ENCODE measurements around the gene SRBD1.

Gene SRBD1

GRCh38 chr2:45586600-45586999 lies 24.5 kb downstream of the SRBD1 start:
- Histone ChIP-seq H2AFZ (ENCODE audit: low read depth, low read length) (no peak overlapping the region), H2BK5ac (ENCODE audit: low read depth, low read length, poor library complexity, severe bottlenecking) (no peak overlapping the region), H3K9me3 (ENCODE audit: control insufficient read depth, low read length) (no peaks in the 10 kb centered on the region), H3K23ac (ENCODE audit: low read length in 2 of 2) (no peak overlapping the region), H3K9ac (ENCODE audit: low read length) (no peak overlapping the region), H3K4ac (ENCODE audit: low read depth in 1 of 2, low read length in 2 of 2) (no peak overlapping the region), H3K14ac (ENCODE audit: low read length in 2 of 2) (no peak overlapping the region), H2BK12ac (ENCODE audit: low read length in 2 of 2) (no peak overlapping the region), H3K4me2 (ENCODE audit: low read length, poor library complexity, severe bottlenecking) (no peak overlapping the region), H4K8ac (ENCODE audit: low read length) (no peak overlapping the region), H3K79me1 (replicated peaks; ENCODE audit: low read length, poor library complexity, severe bottlenecking) (peaks cover 7% of the 10 kb centered on the region), H3K27ac (ENCODE audit: low read length, poor library complexity, severe bottlenecking) (no peak overlapping the region), H2BK120ac (ENCODE audit: low read depth, low read length) (no peak overlapping the region), H2BK15ac (ENCODE audit: low read depth, poor library complexity, severe bottlenecking) (no peak overlapping the region), H3K4me3 (ENCODE audit: insufficient read depth in 1 of 2, low read depth in 1 of 2, low read length in 2 of 2) (no peak overlapping the region), H3K18ac (ENCODE audit: low read depth in 1 of 2, low read length in 2 of 2) (no peak overlapping the region), H2AK5ac (ENCODE audit: low read length, severe bottlenecking) (no peak overlapping the region), H3K27me3 (ENCODE audit: control insufficient read depth in 1 of 2, insufficient read depth in 1 of 2, low read length in 2 of 2) (no peaks in the 10 kb centered on the region), H3K36me3 (ENCODE audit: control insufficient read depth in 1 of 2, insufficient read depth in 2 of 2, low read depth in 1 of 2, low read length in 2 of 2) (no peaks in the 10 kb centered on the region), H4K91ac (ENCODE audit: low read length) (no peak overlapping the region), H3K4me1 (ENCODE audit: control insufficient read depth, insufficient read depth, low read depth, low read length) (no peaks in the 10 kb centered on the region)
- 100% methylated on average over 1 of the region's 5 CpGs for WGBS
- no peak for DNase-seq

DNA sequence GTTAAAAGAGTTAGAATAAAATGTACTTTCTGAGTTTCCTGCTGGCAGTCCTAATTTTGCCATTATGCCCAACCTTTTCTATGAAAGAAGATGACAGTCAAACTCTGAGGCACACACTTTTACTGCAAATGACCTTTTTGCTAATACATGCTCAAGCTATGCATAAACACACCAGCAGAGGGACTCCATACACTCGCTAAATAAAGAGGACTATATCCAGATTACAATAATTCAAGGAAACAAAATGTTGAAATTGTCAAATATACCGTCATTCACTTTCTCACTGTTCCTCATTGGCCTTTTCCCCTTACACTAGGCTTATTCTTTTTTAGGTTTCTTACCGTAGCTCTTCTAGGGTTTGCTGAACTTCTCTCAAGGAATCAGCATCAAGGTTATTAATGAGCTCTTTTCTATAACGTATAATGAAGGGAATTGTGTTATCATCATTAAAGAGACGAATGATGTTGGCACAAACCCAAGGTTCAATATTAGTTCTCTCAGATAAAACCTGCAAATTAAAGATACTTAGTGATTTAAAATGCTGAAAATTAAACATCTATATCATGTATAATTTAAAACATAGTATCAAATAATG lies 25.7 kb downstream of the SRBD1 start:
- Histone ChIP-seq H3K36me3 (ENCODE audit: control insufficient read depth in 1 of 2, insufficient read depth in 2 of 2, low read depth in 1 of 2, low read length in 2 of 2) (peaks cover 0 to 5% of the 10 kb centered on the region in 2 experiments), H4K91ac (ENCODE audit: low read length) (no peak overlapping the region), H3K9me3 (ENCODE audit: control insufficient read depth, low read length) (no peaks in the 10 kb centered on the region), H3K79me1 (replicated peaks; ENCODE audit: low read length, poor library complexity, severe bottlenecking) (peaks cover 6% of the 10 kb centered on the region), H2AK5ac (ENCODE audit: low read length, severe bottlenecking) (no peak overlapping the region), H3K23ac (ENCODE audit: low read length in 2 of 2) (no peak overlapping the region), H3K18ac (ENCODE audit: low read depth in 1 of 2, low read length in 2 of 2) (no peak overlapping the region), H2BK120ac (ENCODE audit: low read depth, low read length) (no peak overlapping the region), H3K27me3 (ENCODE audit: control insufficient read depth in 1 of 2, insufficient read depth in 1 of 2, low read length in 2 of 2) (no peaks in the 10 kb centered on the region), H3K4me1 (ENCODE audit: control insufficient read depth, insufficient read depth, low read depth, low read length) (no peaks in the 10 kb centered on the region), H3K9ac (ENCODE audit: low read length) (peak overlapping the region; percentile 42), H3K27ac (ENCODE audit: low read length, poor library complexity, severe bottlenecking) (no peak overlapping the region), H2BK12ac (ENCODE audit: low read length in 2 of 2) (no peak overlapping the region), H3K4ac (ENCODE audit: low read depth in 1 of 2, low read length in 2 of 2) (no peak overlapping the region), H3K4me3 (ENCODE audit: insufficient read depth in 1 of 2, low read depth in 1 of 2, low read length in 2 of 2) (no peak overlapping the region), H3K14ac (ENCODE audit: low read length in 2 of 2) (no peak overlapping the region), H3K4me2 (ENCODE audit: low read length, poor library complexity, severe bottlenecking) (no peak overlapping the region), H2BK5ac (ENCODE audit: low read depth, low read length, poor library complexity, severe bottlenecking) (no peak overlapping the region), H2BK15ac (ENCODE audit: low read depth, poor library complexity, severe bottlenecking) (no peak overlapping the region), H4K8ac (ENCODE audit: low read length) (no peak overlapping the region), H2AFZ (ENCODE audit: low read depth, low read length) (no peak overlapping the region)
- WGBS, result 91% methylated on average over 3 of the region's 5 CpGs
- peak; percentile 62 for DNase-seq

DNA sequence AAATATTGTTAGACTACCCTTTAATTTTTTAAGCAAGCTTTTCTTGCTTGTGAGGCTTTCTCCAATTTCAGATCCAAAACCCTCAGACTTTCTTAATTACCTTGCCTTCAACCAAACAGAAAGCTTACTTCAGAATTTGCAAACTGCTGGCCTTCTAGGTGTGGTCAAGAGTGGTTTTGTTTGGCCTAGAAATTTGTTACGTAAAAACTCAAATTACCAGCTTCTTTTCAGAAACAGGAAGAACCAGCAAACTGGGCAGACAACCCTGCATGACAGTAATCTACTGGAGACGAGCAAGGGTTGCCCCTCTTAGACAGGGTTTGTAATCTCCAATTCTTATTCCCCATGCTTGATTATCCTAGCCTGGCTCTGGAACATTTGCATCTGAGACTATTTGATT lies 27.1 kb downstream of the SRBD1 start:
- no peak overlapping the region for H3K9ac ChIP-seq (ENCODE audit: low read length)
- DNase-seq, result no peak
- no peak overlapping the region for H3K4me2 ChIP-seq (ENCODE audit: low read length, poor library complexity, severe bottlenecking)
- H3K9me3 ChIP-seq (ENCODE audit: control insufficient read depth, low read length), result no peaks in the 10 kb centered on the region
- H3K14ac ChIP-seq (ENCODE audit: low read length in 2 of 2), result no peak overlapping the region
- peaks cover 0 to 5% of the 10 kb centered on the region in 2 experiments for H3K36me3 ChIP-seq (ENCODE audit: control insufficient read depth in 1 of 2, insufficient read depth in 2 of 2, low read depth in 1 of 2, low read length in 2 of 2)
- no peak overlapping the region for H2BK120ac ChIP-seq (ENCODE audit: low read depth, low read length)
- no peak overlapping the region for H4K91ac ChIP-seq (ENCODE audit: low read length)
- H4K8ac ChIP-seq (ENCODE audit: low read length), result no peak overlapping the region
- peaks cover 6% of the 10 kb centered on the region for H3K79me1 ChIP-seq (replicated peaks; ENCODE audit: low read length, poor library complexity, severe bottlenecking)
- H2BK12ac ChIP-seq (ENCODE audit: low read length in 2 of 2), result no peak overlapping the region
- 94% methylated on average over 2 of the region's 2 CpGs for WGBS
- H3K23ac ChIP-seq (ENCODE audit: low read length in 2 of 2), result no peak overlapping the region
- no peak overlapping the region for H2AK5ac ChIP-seq (ENCODE audit: low read length, severe bottlenecking)
- no peak overlapping the region for H3K27ac ChIP-seq (ENCODE audit: low read length, poor library complexity, severe bottlenecking)
- H2AFZ ChIP-seq (ENCODE audit: low read depth, low read length), result no peak overlapping the region
- no peaks in the 10 kb centered on the region for H3K4me1 ChIP-seq (ENCODE audit: control insufficient read depth, insufficient read depth, low read depth, low read length)
- H3K4ac ChIP-seq (ENCODE audit: low read depth in 1 of 2, low read length in 2 of 2), result no peak overlapping the region
- no peaks in the 10 kb centered on the region for H3K27me3 ChIP-seq (ENCODE audit: control insufficient read depth in 1 of 2, insufficient read depth in 1 of 2, low read length in 2 of 2)
- no peak overlapping the region for H2BK5ac ChIP-seq (ENCODE audit: low read depth, low read length, poor library complexity, severe bottlenecking)
- no peak overlapping the region for H3K18ac ChIP-seq (ENCODE audit: low read depth in 1 of 2, low read length in 2 of 2)
- H2BK15ac ChIP-seq (ENCODE audit: low read depth, poor library complexity, severe bottlenecking), result no peak overlapping the region
- H3K4me3 ChIP-seq (ENCODE audit: insufficient read depth in 1 of 2, low read depth in 1 of 2, low read length in 2 of 2), result no peak overlapping the region

DNA sequence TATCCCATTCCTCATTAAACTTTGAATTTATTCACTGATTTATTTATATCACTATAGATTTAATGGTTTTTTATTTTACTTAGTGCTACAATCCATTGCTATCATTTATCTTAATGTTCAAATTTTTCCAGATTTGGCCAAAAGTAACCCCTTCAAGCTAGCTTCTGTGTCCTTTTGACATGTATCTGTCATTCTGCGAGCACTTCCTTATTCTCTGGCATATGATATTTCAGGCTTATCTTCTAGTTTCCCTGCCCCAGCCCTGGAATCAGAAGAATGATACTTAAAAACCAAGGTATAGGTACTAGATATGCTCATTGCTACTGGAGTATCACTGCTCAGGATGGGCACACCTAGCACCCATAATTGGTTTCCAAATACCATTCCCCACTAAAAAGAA lies 28.5 kb downstream of the SRBD1 start:
- Histone ChIP-seq H2AFZ (ENCODE audit: low read depth, low read length) (no peak overlapping the region), H3K27me3 (ENCODE audit: control insufficient read depth in 1 of 2, insufficient read depth in 1 of 2, low read length in 2 of 2) (no peaks in the 10 kb centered on the region), H3K79me1 (replicated peaks; ENCODE audit: low read length, poor library complexity, severe bottlenecking) (peaks cover 3% of the 10 kb centered on the region), H3K4me3 (ENCODE audit: insufficient read depth in 1 of 2, low read depth in 1 of 2, low read length in 2 of 2) (no peak overlapping the region), H2BK5ac (ENCODE audit: low read depth, low read length, poor library complexity, severe bottlenecking) (no peak overlapping the region), H2AK5ac (ENCODE audit: low read length, severe bottlenecking) (no peak overlapping the region), H3K4ac (ENCODE audit: low read depth in 1 of 2, low read length in 2 of 2) (no peak overlapping the region), H3K18ac (ENCODE audit: low read depth in 1 of 2, low read length in 2 of 2) (no peak overlapping the region), H4K91ac (ENCODE audit: low read length) (no peak overlapping the region), H4K8ac (ENCODE audit: low read length) (no peak overlapping the region), H3K23ac (ENCODE audit: low read length in 2 of 2) (no peak overlapping the region), H3K27ac (ENCODE audit: low read length, poor library complexity, severe bottlenecking) (no peak overlapping the region), H3K36me3 (ENCODE audit: control insufficient read depth in 1 of 2, insufficient read depth in 2 of 2, low read depth in 1 of 2, low read length in 2 of 2) (peaks cover 0 to 5% of the 10 kb centered on the region in 2 experiments), H3K9me3 (ENCODE audit: control insufficient read depth, low read length) (no peaks in the 10 kb centered on the region), H3K9ac (ENCODE audit: low read length) (no peak overlapping the region), H2BK120ac (ENCODE audit: low read depth, low read length) (no peak overlapping the region), H3K4me1 (ENCODE audit: control insufficient read depth, insufficient read depth, low read depth, low read length) (no peaks in the 10 kb centered on the region), H3K4me2 (ENCODE audit: low read length, poor library complexity, severe bottlenecking) (no peak overlapping the region), H2BK15ac (ENCODE audit: low read depth, poor library complexity, severe bottlenecking) (no peak overlapping the region), H2BK12ac (ENCODE audit: low read length in 2 of 2) (no peak overlapping the region), H3K14ac (ENCODE audit: low read length in 2 of 2) (no peak overlapping the region)
- no peak for DNase-seq
- WGBS, result 100% methylated on average over 1 of the region's 1 CpG
